ENCODE results near the gene SPC25. TPM values are rescaled to one million over a fixed set of nuclear protein-coding genes. Genes with fewer than 3 reads are reported as not detected.
"Not testable (repeated sequence)": the region's sequence is repeated elsewhere in the genome, so short reads cannot be mapped to it uniquely, and the experiment has no call there.

Gene SPC25
- total and polyA plus RNA-seq, 2 donors (not counting 1 experiment from before 2014, with no cell fraction given): 0.12 to 0.64 TPM

- Histone ChIP-seq H3K9me3 (ENCODE audit: control extremely low read depth in 1 of 3, control insufficient read depth in 2 of 3, insufficient read depth in 1 of 3, low read length in 2 of 3) (no peaks in the 10 kb centered on the region), H3K79me2 (ENCODE audit: control insufficient read depth, insufficient read depth, low read length) (no peaks in the 10 kb centered on the region), H2AFZ (ENCODE audit: insufficient read depth, low read depth, low read length, poor library complexity, severe bottlenecking) (no peak overlapping the region), H3K4me1 (ENCODE audit: control insufficient read depth in 2 of 2, insufficient read depth in 2 of 2, low read length in 2 of 2) (no peaks in the 10 kb centered on the region), H3K9ac (ENCODE audit: low read length) (no peak overlapping the region), H3K27ac (ENCODE audit: low read length in 2 of 2) (no peak overlapping the region), H3K27me3 (replicated peaks in 1 of 4; ENCODE audit: control extremely low read depth in 1 of 4, control insufficient read depth in 3 of 4, insufficient read depth in 4 of 4, low read length in 3 of 4) (no peaks in the 10 kb centered on the region), H4K20me1 (ENCODE audit: control insufficient read depth, insufficient read depth, low read length, poor library complexity, severe bottlenecking) (no peaks in the 10 kb centered on the region), H3K36me3 (replicated peaks in 1 of 2; ENCODE audit: control extremely low read depth in 1 of 2, control insufficient read depth in 1 of 2, extremely low read depth in 1 of 2, insufficient read depth in 2 of 2, low read length in 1 of 2) (no peaks in the 10 kb centered on the region), H3K4me2 (replicated peaks; ENCODE audit: low read depth, low read length, poor library complexity, severe bottlenecking) (no peak overlapping the region), H3K4me3 (ENCODE audit: control extremely low read depth in 1 of 5, extremely low read depth in 1 of 5, insufficient read depth in 1 of 5, low read depth in 2 of 5, low read length in 4 of 5) (no peak overlapping the region)
- Mint-ChIP-seq H3K27ac (no peak overlapping the region), H3K27me3 (no peaks in the 10 kb centered on the region), H3K4me1 (peaks cover 3% of the 10 kb centered on the region), H3K9me3 (ENCODE audit: insufficient read depth) (no peaks in the 10 kb centered on the region), H3K4me3 (no peak overlapping the region)
- intact Hi-C loops (cut with micrococcal nuclease): no loop called here
- ChIA-PET POLR2A (no interaction called here), CTCF (no interaction called here)
- DNase-seq (no peak), ATAC-seq (ENCODE audit: low read depth) (no peak)
- WGBS (ENCODE audit: insufficient coverage): 97% methylated on average over 3 of the region's 6 CpGs
- no peak for TF ChIP-seq EZH2 (IDR thresholded peaks at IDR 0.05; ENCODE audit: borderline replicate concordance, insufficient read depth, low read depth, low read length, poor library complexity, severe bottlenecking)
- no peak for TF ChIP-seq CTCF (IDR thresholded peaks at IDR 0.05)
Observed at GRCh38 chr2:168874368-168875054, 15.7 kb downstream of the SPC25 start.

GRCh38 chr2:168870824-168871223, 19.4 kb downstream of the SPC25 start:
- POLR2A ChIA-PET; H4K20me1 ChIP-seq (ENCODE audit: control insufficient read depth, insufficient read depth, low read length, poor library complexity, severe bottlenecking); H3K9me3 ChIP-seq (ENCODE audit: control extremely low read depth in 1 of 3, control insufficient read depth in 2 of 3, insufficient read depth in 1 of 3, low read length in 2 of 3); H2AFZ ChIP-seq (ENCODE audit: insufficient read depth, low read depth, low read length, poor library complexity, severe bottlenecking); H3K27ac Mint-ChIP-seq; H3K9ac ChIP-seq (ENCODE audit: low read length); H3K4me3 ChIP-seq (ENCODE audit: control extremely low read depth in 1 of 5, extremely low read depth in 1 of 5, insufficient read depth in 1 of 5, low read depth in 2 of 5, low read length in 4 of 5); H3K27me3 ChIP-seq (replicated peaks in 1 of 4; ENCODE audit: control extremely low read depth in 1 of 4, control insufficient read depth in 3 of 4, insufficient read depth in 4 of 4, low read length in 3 of 4); H3K4me1 Mint-ChIP-seq; H3K27me3 Mint-ChIP-seq; CTCF ChIA-PET; DNase-seq; H3K9me3 Mint-ChIP-seq (ENCODE audit: insufficient read depth); H3K4me3 Mint-ChIP-seq; intact Hi-C loops (cut with micrococcal nuclease); H3K36me3 ChIP-seq (replicated peaks in 1 of 2; ENCODE audit: control extremely low read depth in 1 of 2, control insufficient read depth in 1 of 2, extremely low read depth in 1 of 2, insufficient read depth in 2 of 2, low read length in 1 of 2); H3K79me2 ChIP-seq (ENCODE audit: control insufficient read depth, insufficient read depth, low read length); H3K4me1 ChIP-seq (ENCODE audit: control insufficient read depth in 2 of 2, insufficient read depth in 2 of 2, low read length in 2 of 2); H3K4me2 ChIP-seq (replicated peaks; ENCODE audit: low read depth, low read length, poor library complexity, severe bottlenecking); H3K27ac ChIP-seq (ENCODE audit: low read length in 2 of 2); ATAC-seq (ENCODE audit: low read depth): not testable (repeated sequence)
- WGBS (ENCODE audit: insufficient coverage): no CpG with 5 or more reads among the region's 4 CpGs

GRCh38 chr2:168870369-168870768, 19.9 kb downstream of the SPC25 start:
- not testable (repeated sequence) for H3K9ac ChIP-seq (ENCODE audit: low read length)

More at GRCh38 chr2:168870369-168870768, 19.9 kb downstream of the SPC25 start:
- ATAC-seq (ENCODE audit: low read depth); H3K4me1 ChIP-seq (ENCODE audit: control insufficient read depth in 2 of 2, insufficient read depth in 2 of 2, low read length in 2 of 2); H3K27ac ChIP-seq (ENCODE audit: low read length in 2 of 2); H3K36me3 ChIP-seq (replicated peaks in 1 of 2; ENCODE audit: control extremely low read depth in 1 of 2, control insufficient read depth in 1 of 2, extremely low read depth in 1 of 2, insufficient read depth in 2 of 2, low read length in 1 of 2); H3K79me2 ChIP-seq (ENCODE audit: control insufficient read depth, insufficient read depth, low read length); DNase-seq; CTCF ChIA-PET; intact Hi-C loops (cut with micrococcal nuclease); H3K27me3 ChIP-seq (replicated peaks in 1 of 4; ENCODE audit: control extremely low read depth in 1 of 4, control insufficient read depth in 3 of 4, insufficient read depth in 4 of 4, low read length in 3 of 4); H3K27ac Mint-ChIP-seq; H3K4me3 ChIP-seq (ENCODE audit: control extremely low read depth in 1 of 5, extremely low read depth in 1 of 5, insufficient read depth in 1 of 5, low read depth in 2 of 5, low read length in 4 of 5); H4K20me1 ChIP-seq (ENCODE audit: control insufficient read depth, insufficient read depth, low read length, poor library complexity, severe bottlenecking); H3K4me1 Mint-ChIP-seq; H3K27me3 Mint-ChIP-seq; H2AFZ ChIP-seq (ENCODE audit: insufficient read depth, low read depth, low read length, poor library complexity, severe bottlenecking); H3K4me3 Mint-ChIP-seq; H3K9me3 Mint-ChIP-seq (ENCODE audit: insufficient read depth); H3K4me2 ChIP-seq (replicated peaks; ENCODE audit: low read depth, low read length, poor library complexity, severe bottlenecking); POLR2A ChIA-PET; H3K9me3 ChIP-seq (ENCODE audit: control extremely low read depth in 1 of 3, control insufficient read depth in 2 of 3, insufficient read depth in 1 of 3, low read length in 2 of 3): not testable (repeated sequence)
- WGBS (ENCODE audit: insufficient coverage): no CpG with 5 or more reads among the region's 1 CpG
